G401 (cell line): ENCODE measurements around the gene ERBB4. TPM values are rescaled to one million over a fixed set of nuclear protein-coding genes. Genes with fewer than 3 reads are reported as not detected.
A peak's percentile ranks its signal among the peaks of the same experiment; 100 is the strongest.
"Not testable (repeated sequence)": the region's sequence is repeated elsewhere in the genome, so short reads cannot be mapped to it uniquely, and the experiment has no call there.

Source experiments
- DNase-seq: peaks from one replicate; pipeline ENCODE4 v3.0.0-alpha.2; 2015; ENCODE audit warnings: low spot score
- in situ Hi-C: cut with HindIII; loops from 2 replicates; pipeline ENCODE4 v1.10.0; 2016; ENCODE audit warnings: low sequenced_read_pairs, mixed read lengths
- total RNA-seq: library from RNA; depleted of rRNA; stranded (reverse); fragments of >200 nt; shearing (Covaris generic); gene quantifications from 2 replicates; pipeline ENCODE4 v1.2.3, GENCODE V29; 2014

Gene ERBB4
- total RNA-seq, 1 experiment from 2014 or later, result not detected

DNA sequence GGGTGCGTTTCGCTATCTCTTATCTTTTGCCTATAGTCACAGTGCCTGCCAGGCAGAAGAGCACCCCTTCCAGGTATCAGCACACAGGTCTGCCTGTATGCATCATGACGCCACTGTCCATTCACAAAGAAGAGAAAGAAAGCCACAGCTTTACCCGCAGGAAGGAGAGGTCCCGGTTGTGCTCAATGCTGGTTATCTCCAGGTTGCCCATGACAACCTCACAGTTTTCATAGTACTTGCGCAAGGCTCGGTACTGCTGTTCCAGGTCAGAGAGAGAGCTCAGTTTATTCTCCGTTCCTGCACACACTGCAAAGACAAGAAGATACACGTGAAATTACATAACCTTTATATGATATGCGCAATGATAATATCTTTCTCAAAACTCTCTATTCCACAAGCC, 414.0 kb downstream of the ERBB4 start:
- in situ Hi-C loops, result no loop called here
- no peak for DNase-seq

DNA sequence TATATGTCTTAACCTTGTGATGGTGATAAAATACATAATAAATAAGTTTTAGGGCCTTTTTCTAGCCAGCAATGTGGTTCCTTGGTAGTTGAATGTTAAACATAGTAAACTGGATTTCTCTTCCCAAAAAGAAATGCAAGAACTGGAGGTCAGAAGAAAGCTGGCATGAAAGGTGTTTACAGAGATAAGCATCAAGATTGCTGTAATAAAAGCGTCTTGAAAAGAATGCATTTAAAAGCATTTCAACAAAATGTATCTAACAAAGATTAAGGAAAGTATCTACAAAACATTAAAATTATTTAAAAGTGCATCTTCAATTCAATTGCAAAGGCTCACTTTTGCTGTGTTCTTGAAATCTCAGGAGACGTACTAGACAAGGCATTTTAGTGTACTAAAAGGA, 419.0 kb downstream of the ERBB4 start:
- in situ Hi-C loops, result no loop called here
- no peak for DNase-seq

DNA sequence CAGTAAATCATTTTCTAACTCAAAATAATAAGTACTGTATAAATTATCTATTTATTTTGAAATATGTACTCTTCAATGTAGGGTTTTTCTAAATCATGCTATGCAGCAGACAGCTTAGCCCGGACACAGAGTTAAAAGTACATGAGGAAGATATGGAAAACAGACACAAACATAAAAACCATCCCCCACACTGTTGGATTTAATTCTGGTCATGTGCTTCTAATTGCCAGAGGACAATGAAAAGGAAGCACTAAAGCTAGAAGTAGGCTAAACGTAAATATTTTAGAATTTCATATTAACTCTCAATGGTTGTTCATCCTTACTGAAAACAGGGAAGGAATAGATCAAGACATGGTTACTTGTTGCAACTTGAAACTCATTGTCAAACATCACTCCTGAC, 420.7 kb downstream of the ERBB4 start:
- in situ Hi-C loops, result no loop called here
- no peak for DNase-seq

- no peak for DNase-seq
Measured at GRCh38 chr2:212114489-212114888, 424.1 kb downstream of the ERBB4 start.

GRCh38 chr2:212112401-212112800, 426.2 kb downstream of the ERBB4 start:
- in situ Hi-C loops, result no loop called here

More at GRCh38 chr2:212114489-212114888, 424.1 kb downstream of the ERBB4 start:
- in situ Hi-C loops, result no loop called here

DNA sequence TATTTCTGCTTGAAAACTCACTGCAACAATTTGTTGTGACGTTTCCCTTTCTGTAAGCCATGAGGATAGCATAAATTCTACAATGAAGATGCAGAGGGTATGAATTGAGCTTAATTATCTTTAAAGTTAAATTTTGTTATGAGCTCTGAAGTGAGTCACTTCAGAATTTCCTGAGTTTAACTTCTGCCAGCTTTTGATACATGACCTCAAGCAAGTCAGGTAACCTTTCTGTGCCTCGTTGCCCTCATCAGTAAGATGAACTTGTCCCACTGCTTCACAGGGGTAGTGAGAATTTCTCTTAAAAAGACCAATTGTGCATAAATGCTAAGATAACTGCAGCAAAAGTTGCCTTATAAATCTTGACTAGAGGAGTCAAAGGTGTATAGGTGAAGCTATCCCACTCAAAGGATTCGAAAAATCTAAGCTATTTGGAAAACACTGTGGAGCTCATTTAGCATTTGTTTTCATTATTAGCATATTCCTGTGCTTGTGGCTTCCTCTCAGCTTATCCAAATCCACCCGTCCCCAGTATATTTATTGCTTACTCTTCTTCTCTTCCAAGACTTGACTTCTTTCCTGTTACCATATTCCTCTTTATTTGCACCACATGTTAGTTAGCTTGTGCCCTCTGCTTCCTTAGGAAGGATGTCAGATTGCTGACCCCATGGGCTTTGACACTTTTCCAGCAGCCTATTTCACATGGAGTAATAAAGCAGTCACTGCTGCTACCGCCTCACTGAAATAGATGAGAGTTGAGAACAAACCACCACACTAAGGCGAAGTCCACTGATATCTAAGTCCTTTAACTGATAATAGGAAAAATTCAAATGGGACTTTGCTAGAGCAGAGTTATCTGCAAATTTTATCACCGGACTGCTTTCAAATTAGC, 428.6 kb downstream of the ERBB4 start:
- in situ Hi-C loops, result no loop called here

More at GRCh38 chr2:212112401-212112800, 426.2 kb downstream of the ERBB4 start:
- DNase-seq, result no peak

GRCh38 chr2:212109217-212109616, 429.4 kb downstream of the ERBB4 start:
- in situ Hi-C loops, result no loop called here

More for the DNA sequence above, 428.6 kb downstream of the ERBB4 start:
- peak; percentile 81 for DNase-seq

GRCh38 chr2:212107989-212108388, 430.6 kb downstream of the ERBB4 start:
- DNase-seq, result no peak
- in situ Hi-C loops, result no loop called here

More at GRCh38 chr2:212109217-212109616, 429.4 kb downstream of the ERBB4 start:
- DNase-seq, result peak; percentile 39

GRCh38 chr2:212107014-212107413, 431.6 kb downstream of the ERBB4 start:
- DNase-seq, result no peak
- in situ Hi-C loops, result no loop called here

DNA sequence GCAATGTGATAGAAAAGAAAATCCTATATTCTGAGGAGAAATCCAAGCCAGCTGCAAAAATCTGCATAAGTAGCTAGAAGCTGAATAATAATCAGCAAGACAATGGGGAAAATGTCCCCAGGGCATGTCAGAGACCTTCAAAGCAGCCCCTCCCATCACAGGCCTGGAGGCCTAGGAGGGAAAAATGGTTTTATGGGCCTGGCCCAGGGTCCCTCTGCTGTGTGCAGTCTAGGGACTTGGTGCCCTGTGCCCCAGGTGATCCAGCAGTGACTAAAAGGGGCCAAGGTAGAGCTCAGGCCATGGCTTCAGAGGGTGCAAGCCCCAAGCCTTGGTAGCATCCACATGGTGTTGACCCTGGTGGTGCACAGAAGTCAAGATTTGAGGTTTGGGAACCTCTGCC, 432.1 kb downstream of the ERBB4 start:
- DNase-seq, in situ Hi-C loops: not testable (repeated sequence)

DNA sequence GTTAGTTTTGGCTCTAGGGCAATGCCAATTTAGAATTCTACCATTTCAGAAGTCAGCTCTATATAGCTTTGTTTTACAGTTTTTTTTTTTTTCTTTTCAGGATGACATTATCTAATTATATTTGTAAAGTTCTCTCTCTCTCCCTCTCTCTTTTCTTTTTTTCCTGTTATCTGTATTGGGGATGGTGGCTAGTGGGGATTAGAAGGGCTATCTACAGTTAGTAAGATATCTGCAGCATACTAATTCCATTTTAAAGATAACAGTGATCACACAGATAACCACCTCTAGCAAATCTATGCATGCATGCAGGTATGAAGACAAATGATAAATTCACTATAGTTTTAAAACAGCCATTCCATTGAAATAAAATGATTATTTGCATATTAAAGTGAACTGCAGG, 438.9 kb downstream of the ERBB4 start:
- in situ Hi-C loops, result no loop called here
- no peak for DNase-seq

DNA sequence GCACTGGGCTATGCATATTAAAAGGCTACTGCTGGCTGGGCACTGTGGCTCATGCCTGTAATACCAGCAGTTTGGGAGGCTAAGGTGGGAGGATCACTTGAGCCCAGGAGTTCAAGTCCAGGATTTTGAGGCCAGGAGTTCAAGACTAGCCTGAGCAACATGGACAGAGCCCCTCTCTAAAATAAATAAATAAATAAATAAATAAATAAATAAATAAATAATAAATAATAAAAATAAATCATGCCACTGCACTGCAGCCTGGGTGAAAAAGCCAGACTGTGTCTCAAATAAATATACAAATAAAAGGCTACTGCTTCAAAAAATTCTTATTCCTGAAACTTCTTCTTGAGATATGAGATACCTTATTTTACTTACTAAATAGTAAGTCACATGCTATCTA, 439.6 kb downstream of the ERBB4 start:
- in situ Hi-C loops, result no loop called here
- DNase-seq, result no peak

DNA sequence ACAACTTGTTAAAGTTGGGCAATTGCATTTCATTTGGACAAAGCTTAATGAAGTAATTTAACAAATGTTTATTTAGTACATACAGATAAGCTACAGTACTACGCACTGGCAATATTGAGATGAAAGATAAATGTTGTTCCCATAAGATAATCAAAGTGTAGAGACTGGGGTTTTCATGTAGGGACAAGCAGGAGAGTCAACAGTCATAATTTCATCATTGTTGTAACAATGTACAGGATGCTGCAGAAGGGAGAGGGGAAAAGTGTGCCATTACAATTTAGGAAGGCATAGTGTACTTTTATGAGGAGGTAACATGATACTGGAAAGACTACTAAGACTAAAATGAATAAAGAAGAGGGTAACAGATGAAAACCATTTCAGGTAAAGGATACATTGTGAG, 441.6 kb downstream of the ERBB4 start:
- in situ Hi-C loops, result no loop called here
- DNase-seq, result no peak

DNA sequence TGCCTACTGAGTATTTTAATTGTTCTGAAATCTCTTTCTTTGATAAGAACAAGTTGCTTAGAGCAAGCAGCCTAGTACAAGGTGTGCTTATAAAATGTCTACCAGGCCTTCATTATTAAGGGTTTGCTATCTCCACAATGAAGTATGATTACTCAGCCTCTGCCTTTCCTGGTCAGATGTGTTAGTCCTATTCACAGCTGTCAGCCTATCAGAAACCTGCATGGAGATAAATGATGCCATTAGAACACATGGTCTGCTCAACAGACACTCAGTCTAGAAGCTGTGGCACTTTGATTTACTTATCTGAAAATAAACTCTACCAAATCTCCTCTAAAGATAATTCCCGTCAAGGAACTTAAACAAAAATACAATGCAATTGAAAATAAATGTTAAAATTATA, 448.7 kb downstream of the ERBB4 start:
- no peak for DNase-seq
- in situ Hi-C loops, result no loop called here

DNA sequence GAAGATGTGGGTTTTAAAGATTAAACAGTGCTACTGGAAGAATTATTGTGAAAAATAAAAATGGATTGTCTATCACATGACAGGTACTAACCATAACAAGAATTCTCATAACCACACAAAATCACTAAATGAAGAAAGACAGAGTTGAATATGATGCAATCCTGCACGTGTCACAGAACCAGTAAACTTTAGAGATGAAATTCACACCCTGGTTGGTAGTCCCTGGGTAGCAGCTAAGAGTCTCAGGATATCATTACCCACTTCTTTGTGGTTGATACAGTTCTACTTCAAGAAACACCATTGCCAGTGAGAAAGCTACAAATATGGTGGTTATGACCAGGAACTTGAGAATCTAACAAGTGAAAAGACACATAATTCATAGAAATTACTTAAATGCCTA, 450.2 kb downstream of the ERBB4 start:
- in situ Hi-C loops, result no loop called here
- DNase-seq, result no peak

GRCh38 chr2:212083492-212083891, 455.1 kb downstream of the ERBB4 start:
- DNase-seq, result no peak
- in situ Hi-C loops, result no loop called here

- in situ Hi-C loops, result no loop called here
- DNase-seq, result no peak
Measured at GRCh38 chr2:212078103-212078502, 460.5 kb downstream of the ERBB4 start.

DNA sequence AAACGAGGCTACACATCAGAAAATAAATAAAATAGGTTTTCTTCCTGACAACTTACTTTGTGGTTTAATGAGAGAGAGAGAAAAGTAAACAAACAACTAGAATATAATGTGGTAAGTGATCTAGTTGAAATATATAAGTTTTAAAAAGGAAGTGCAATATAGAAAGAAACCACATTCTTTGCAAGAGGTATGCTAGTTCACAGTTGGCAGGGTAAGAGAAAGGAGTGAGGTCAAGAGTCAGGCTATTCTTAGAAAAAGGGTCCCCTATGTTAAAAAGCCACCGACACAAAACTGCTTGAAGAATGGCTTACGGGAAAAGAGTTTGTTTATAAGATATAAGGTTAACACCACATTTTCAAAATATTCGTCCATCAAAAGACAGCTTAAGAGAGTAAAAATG, 462.1 kb downstream of the ERBB4 start:
- no peak for DNase-seq
- in situ Hi-C loops, result no loop called here

- no peak for DNase-seq
- in situ Hi-C loops, result no loop called here
Measured at GRCh38 chr2:212073360-212073759, 465.2 kb downstream of the ERBB4 start.

- in situ Hi-C loops, result no loop called here
Measured at GRCh38 chr2:212066546-212066945, 472.1 kb downstream of the ERBB4 start.

DNA sequence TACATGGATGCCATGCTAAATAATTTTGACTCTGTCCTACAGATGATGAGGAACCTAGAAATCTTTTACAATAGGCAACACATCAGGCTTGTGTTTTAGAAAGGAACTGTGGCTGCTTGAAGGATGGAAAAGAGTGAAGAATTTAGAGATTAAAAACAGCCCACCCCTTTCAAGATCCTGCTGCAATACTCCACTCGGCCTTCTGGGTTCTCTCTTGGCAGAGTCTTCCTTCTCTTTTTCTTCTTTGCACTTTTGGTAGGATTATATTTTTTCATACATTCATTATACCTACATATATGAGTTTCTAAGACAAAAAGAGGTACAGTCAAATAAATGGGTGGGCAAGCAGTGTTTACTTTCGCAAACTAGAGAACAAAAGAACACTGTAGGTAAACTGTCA, 474.3 kb downstream of the ERBB4 start:
- no peak for DNase-seq
- in situ Hi-C loops, result no loop called here

More at GRCh38 chr2:212066546-212066945, 472.1 kb downstream of the ERBB4 start:
- no peak for DNase-seq
